Coronary artery (tissue), 2 donors: Measurements from ENCODE around the gene AHCY.
"Not testable (repeated sequence)": the region's sequence is repeated elsewhere in the genome, so short reads cannot be mapped to it uniquely, and the experiment has no call there.

ENCODE experiments used
- DNase-seq: peaks from one replicate; pipeline ENCODE4 v3.0.0-alpha.2; 2017; ENCODE audit warnings: low spot score
- H3K27ac ChIP-seq, 2 donors: fragments of 200-600 bp; sonication (generic); one replicate each; pipeline ENCODE4 v1.5.1; 2016 to 2019
- H3K4me3 ChIP-seq: fragments of 200-600 bp; sonication (generic); 2 replicates; pipeline ENCODE4 v1.5.1; 2016; ENCODE audit warnings: mild to moderate bottlenecking, moderate library complexity
- TF ChIP-seq, protein P1 (sequence below): fragments of 200-600 bp; sonication (generic); IDR thresholded peaks from one replicate; pipeline ENCODE4 v1.5.1; 2019; ENCODE audit warnings: antibody characterized with exemption

The AHCY gene

DNA sequence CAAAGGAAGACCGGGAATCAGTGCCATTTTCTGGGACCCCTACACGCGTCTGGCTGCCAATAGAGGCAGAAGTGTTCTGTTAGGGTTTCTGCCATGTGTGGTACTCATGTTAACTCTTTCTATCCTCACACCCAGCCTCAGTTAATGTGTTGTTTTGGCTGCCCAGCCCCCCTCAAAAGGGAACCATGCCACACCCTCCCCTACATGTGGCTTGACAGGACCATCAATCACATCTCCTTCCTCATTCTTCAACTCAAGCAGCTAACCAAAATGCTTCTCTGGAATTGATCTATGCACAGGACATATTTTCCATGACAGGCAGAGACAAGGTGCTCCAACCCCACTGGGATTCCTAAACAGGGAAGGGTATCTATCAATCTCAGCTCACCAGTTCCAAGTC lies 22.0 kb downstream of the AHCY start:
- TF ChIP-seq, protein P1, sequence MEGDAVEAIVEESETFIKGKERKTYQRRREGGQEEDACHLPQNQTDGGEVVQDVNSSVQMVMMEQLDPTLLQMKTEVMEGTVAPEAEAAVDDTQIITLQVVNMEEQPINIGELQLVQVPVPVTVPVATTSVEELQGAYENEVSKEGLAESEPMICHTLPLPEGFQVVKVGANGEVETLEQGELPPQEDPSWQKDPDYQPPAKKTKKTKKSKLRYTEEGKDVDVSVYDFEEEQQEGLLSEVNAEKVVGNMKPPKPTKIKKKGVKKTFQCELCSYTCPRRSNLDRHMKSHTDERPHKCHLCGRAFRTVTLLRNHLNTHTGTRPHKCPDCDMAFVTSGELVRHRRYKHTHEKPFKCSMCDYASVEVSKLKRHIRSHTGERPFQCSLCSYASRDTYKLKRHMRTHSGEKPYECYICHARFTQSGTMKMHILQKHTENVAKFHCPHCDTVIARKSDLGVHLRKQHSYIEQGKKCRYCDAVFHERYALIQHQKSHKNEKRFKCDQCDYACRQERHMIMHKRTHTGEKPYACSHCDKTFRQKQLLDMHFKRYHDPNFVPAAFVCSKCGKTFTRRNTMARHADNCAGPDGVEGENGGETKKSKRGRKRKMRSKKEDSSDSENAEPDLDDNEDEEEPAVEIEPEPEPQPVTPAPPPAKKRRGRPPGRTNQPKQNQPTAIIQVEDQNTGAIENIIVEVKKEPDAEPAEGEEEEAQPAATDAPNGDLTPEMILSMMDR = no peak
- DNase-seq = no peak
- Histone ChIP-seq H3K4me3 (no peak overlapping the region), H3K27ac (no peak overlapping the region)

DNA sequence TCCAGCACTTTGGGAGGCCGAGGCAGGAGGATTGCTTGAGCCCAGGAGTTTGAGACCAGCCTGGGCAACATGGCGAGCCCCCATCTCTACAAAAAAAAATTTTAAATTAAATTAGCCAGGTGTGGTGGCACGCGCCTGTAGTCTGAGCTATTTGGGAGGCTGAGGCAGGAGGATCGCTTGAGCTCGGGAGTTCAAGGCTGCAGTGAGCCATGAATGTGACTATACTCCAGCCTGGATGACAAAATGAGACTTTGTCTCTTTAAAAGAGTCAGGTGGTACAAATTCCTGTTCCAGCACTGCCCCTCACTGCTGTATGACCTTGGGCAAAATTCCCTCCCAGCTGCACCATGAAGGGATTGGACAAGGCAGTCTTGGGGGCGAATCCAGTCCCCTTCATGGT lies 28.5 kb downstream of the AHCY start:
- no peak overlapping the region for H3K27ac ChIP-seq
- H3K4me3 ChIP-seq = no peak overlapping the region
- no peak for DNase-seq
- TF ChIP-seq, protein P1 = no peak

DNA sequence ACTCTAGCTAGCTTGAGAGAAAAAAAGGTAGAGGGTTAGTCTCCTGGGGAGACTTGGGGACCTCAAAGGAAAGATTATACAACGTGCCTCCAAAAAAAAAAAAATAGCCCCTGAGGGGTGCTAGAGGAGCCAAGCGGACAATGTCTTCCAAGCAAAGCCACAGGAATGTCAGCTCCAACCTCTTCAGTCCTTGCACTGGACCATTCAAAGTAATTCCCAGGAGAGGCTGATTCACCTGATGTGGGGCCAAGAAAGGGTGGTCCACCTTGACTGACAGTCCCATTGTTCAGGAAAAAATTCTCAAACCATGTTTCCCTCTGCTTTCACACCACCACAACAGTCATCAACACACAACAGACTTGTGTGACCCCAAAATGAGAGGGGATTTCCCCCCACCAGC lies 31.2 kb downstream of the AHCY start:
- Histone ChIP-seq H3K27ac (no peak overlapping the region), H3K4me3 (no peak overlapping the region)
- no peak for DNase-seq
- TF ChIP-seq, protein P1 = no peak

DNA sequence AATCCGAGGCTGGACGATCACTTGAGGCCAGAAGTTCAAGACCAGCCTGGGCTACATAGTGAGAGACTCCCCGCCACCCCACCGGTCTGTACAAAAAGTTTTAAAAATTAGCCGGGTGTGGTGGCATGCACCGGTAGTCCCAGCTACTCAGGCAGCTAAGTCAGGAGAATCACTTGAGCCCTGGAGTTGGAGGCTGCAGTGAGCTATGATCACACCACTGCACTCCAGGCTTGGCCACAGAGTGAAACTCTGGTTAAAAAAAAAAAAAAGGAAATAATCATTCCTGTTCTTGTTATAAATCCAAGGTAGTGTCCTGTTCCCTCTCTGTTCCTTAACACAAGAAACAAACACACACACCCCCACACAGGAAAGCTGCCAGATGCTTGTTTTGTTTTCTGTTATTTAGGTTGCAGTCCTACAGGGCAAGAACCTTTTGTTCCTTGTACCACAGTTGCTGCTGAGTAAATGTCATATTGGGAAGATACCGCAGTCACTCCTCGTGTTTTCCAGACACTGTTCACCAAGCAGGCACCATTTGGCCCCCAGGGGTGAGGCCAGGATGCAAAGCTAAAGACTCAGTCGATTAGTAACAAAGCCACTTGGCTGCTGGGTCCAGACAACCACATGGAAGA lies 33.0 kb downstream of the AHCY start:
- Histone ChIP-seq H3K27ac (no peak overlapping the region), H3K4me3 (no peak overlapping the region)
- DNase-seq = no peak
- TF ChIP-seq, protein P1 = no peak

DNA sequence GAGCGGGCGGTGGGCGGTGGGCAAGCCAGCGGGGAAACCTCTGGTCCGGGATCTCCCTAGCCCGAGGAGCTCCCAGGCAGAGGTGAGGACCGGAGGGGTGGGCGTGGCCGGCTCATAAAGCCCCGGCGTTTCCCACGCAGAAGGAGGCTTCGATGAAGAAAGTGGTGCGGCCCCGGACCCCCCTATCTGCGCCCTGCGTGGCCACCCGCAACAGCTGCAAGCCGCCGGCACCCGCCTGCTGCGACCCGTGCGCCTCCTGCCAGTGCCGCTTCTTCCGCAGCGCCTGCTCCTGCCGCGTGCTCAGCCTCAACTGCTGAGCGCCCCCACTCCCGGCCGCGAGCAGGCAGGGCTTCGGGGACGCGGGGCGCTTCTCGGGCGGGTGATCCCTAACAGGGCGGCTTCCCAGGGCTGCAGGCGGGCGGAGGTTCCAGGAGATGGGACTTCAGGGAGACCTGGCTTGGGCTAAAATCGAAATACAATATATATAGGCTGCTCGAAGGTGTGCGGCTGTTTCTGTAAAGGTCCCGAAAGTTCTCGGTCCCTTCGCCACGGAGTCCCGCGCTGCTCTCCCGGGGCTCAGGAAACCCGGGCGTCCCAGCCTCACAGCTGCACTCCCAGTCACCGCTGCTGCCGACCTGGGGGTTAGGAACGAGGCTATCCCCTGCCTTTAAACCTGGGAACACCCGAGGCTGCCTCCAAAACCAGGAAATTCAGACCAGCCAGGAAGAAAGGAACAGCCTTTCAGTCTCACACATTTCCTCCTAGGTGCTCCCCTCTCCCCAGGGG lies 34.1 kb downstream of the AHCY start:
- TF ChIP-seq, protein P1 = no peak
- no peak overlapping the region for H3K27ac ChIP-seq
- no peak for DNase-seq
- peak overlapping the region; percentile 71 for H3K4me3 ChIP-seq

DNA sequence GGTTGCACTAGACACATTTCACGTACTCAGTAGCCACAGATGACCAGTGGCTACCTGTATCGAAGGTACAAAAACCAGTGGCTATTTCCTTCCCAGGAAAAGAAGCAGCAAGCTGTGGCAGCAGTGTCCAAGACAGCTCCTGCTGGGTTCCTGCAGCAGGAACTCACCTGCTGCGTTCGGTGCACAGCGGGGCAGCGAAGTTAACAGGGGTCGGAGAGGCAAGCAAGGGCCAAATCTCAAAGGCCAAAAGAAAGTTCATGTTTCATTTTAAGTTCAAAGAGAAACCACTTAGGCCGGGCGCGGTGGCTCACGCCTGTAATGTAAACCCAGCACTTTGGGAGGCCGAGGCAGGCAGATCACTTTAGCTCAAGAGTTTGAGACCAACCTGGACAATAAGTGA lies 35.0 kb downstream of the AHCY start:
- TF ChIP-seq, protein P1 = no peak
- no peak overlapping the region for H3K4me3 ChIP-seq
- DNase-seq = no peak
- H3K27ac ChIP-seq = no peak overlapping the region

DNA sequence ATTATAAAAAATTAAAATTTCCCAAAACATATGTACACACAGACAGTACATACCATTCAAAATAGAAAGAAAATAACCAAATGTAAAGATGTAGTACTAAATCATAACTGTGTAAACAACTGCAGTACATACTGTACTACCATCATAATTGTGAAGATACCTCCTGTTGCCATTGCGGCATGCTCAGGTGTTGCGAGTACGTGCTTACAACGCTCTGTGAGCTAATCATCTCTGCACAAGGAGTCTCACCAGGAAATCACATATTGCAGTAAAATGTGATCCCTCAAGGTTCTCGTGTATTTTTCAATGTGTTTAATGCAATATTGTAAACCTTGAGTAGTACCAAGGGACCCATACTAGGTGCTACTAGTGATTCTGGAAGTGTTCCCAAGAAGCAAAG lies 39.0 kb downstream of the AHCY start:
- TF ChIP-seq, protein P1 = no peak
- Histone ChIP-seq H3K27ac (no peak overlapping the region), H3K4me3 (no peak overlapping the region)
- no peak for DNase-seq

DNA sequence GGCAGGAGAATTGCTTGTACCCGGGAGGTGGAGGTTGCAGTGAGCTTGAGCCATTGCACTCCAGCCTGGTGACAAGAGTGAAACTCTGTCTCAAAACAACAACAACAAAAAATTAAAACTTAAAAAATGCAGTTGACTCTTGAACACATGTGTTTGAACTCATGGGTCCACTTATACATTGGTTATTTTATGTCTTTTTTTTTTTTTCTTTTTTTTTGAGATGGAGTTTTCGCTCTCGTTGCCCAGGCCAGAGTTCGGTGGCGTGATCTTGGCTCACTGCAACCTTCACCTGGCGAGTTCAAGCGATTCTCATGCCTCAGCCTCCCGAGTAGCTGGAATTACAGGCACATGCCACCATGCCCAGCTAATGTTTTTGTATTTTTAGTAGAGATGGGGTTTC lies 39.7 kb downstream of the AHCY start:
- H3K4me3 ChIP-seq, H3K27ac ChIP-seq: not testable (repeated sequence)

More for the DNA sequence above, 39.7 kb downstream of the AHCY start:
- DNase-seq = not testable (repeated sequence)
